CD14-positive monocyte (primary cell): Measurements from ENCODE around the gene TEX19. TPM values are rescaled to one million over a fixed set of nuclear protein-coding genes. Genes with fewer than 3 reads are reported as not detected.

Experiments
- DNase-seq, 3 donors: peaks; one replicate each; pipeline ENCODE4 v3.0.0-alpha.2; 2011 to 2022
- H2AFZ ChIP-seq: 2 replicates; pipeline ENCODE4 v1.6.0; 2012; ENCODE audit warnings: mild to moderate bottlenecking, low read depth, low read length, inconsistent platforms; ENCODE audit not compliant: insufficient read depth, poor library complexity, severe bottlenecking
- H3K27ac ChIP-seq, 2 donors: 1 replicate in 1 of 2; 2 replicates in 1 of 2; pipeline ENCODE4 v1.5.1; 2012 to 2013; ENCODE audit warnings: low read length in 2 of 2, control low read depth in 1 of 2, inconsistent platforms in 1 of 2, low read depth in 1 of 2, mild to moderate bottlenecking in 1 of 2
- H3K27me3 ChIP-seq, 2 donors: one replicate each; pipeline versions ENCODE4 v1.6.0 to v1.6.1; 2011 to 2013; ENCODE audit warnings: low read length in 2 of 2; ENCODE audit not compliant: control insufficient read depth in 2 of 2, insufficient read depth in 2 of 2
- H3K36me3 ChIP-seq, 2 donors: replicated peaks in 1 of 2; 1 replicate in 1 of 2; 2 replicates in 1 of 2; pipeline versions ENCODE4 v1.5.1 to v1.6.1; 2012 to 2013; ENCODE audit warnings: low read length in 2 of 2, control low read depth in 1 of 2, inconsistent platforms in 1 of 2, mild to moderate bottlenecking in 1 of 2; ENCODE audit not compliant: insufficient read depth in 2 of 2, control insufficient read depth in 1 of 2
- H3K4me1 ChIP-seq, 2 donors: 1 replicate in 1 of 2; 2 replicates in 1 of 2; pipeline versions ENCODE4 v1.5.1 to v1.6.1; 2012 to 2013; ENCODE audit warnings: low read length in 2 of 2, control low read depth in 1 of 2, inconsistent platforms in 1 of 2, mild to moderate bottlenecking in 1 of 2, moderate library complexity in 1 of 2; ENCODE audit not compliant: insufficient read depth in 2 of 2, control insufficient read depth in 1 of 2
- H3K4me2 ChIP-seq: replicated peaks from 2 replicates; pipeline ENCODE3; 2012; ENCODE audit warnings: low read length, moderate library complexity, mild to moderate bottlenecking; ENCODE audit not compliant: poor library complexity, severe bottlenecking; ENCODE audit errors: extremely low read depth
- H3K4me3 ChIP-seq, 3 experiments: fragments of 200-600 bp in 1 of 3; sonication (generic) in 1 of 3; replicated peaks in 1 of 3; 1 replicate in 2 of 3; 2 replicates in 1 of 3; pipeline ENCODE4 v1.5.1; 2011 to 2013; ENCODE audit warnings: low read length in 3 of 3, mild to moderate bottlenecking in 3 of 3, control low read depth in 2 of 3, low read depth in 2 of 3, inconsistent platforms in 1 of 3, moderate library complexity in 1 of 3
- H3K79me2 ChIP-seq: 2 replicates; pipeline ENCODE4 v1.6.0; 2012; ENCODE audit warnings: mild to moderate bottlenecking, control low read depth, inconsistent platforms, low read length, moderate library complexity; ENCODE audit not compliant: insufficient read depth
- H3K9ac ChIP-seq: 2 replicates; pipeline ENCODE4 v1.6.0; 2017; ENCODE audit warnings: low read length, mild to moderate bottlenecking; ENCODE audit not compliant: insufficient read depth, poor library complexity, severe bottlenecking
- H3K9me3 ChIP-seq, 2 donors: replicated peaks in 1 of 2; 1 replicate in 1 of 2; 2 replicates in 1 of 2; pipeline versions ENCODE4 v1.5.1 to v1.6.1; 2012 to 2013; ENCODE audit warnings: low read length in 2 of 2, control low read depth in 1 of 2; ENCODE audit not compliant: control insufficient read depth in 1 of 2, insufficient read depth in 1 of 2
- H4K20me1 ChIP-seq: 2 replicates; pipeline ENCODE4 v1.6.0; 2012; ENCODE audit warnings: mild to moderate bottlenecking, low read length, control low read depth, moderate library complexity; ENCODE audit not compliant: insufficient read depth
- H3K27ac Mint-ChIP-seq, 7 donors: one replicate each; pipeline ENCODE4 v1.8.0; 2020; ENCODE audit warnings: mild to moderate bottlenecking in 7 of 7, mixed read lengths in 7 of 7, moderate library complexity in 6 of 7, inconsistent platforms in 2 of 7
- H3K27me3 Mint-ChIP-seq, 3 donors: one replicate each; pipeline ENCODE4 v1.8.0; 2021 to 2022; ENCODE audit warnings: low read depth in 3 of 3, mild to moderate bottlenecking in 3 of 3, mixed read lengths in 3 of 3, moderate library complexity in 3 of 3, inconsistent platforms in 1 of 3
- H3K36me3 Mint-ChIP-seq, 2 donors: one replicate each; pipeline ENCODE4 v1.8.0; 2020; ENCODE audit warnings: mixed read lengths in 2 of 2, inconsistent platforms in 1 of 2, mild to moderate bottlenecking in 1 of 2
- H3K4me1 Mint-ChIP-seq: one replicate; pipeline ENCODE4 v1.8.0; 2020; ENCODE audit warnings: mild to moderate bottlenecking, mixed read lengths
- H3K4me3 Mint-ChIP-seq, 2 donors: one replicate each; pipeline ENCODE4 v1.8.0; 2020; ENCODE audit warnings: mild to moderate bottlenecking in 2 of 2, mixed read lengths in 2 of 2, moderate library complexity in 1 of 2
- H3K9me3 Mint-ChIP-seq, 7 donors: one replicate each; pipeline ENCODE4 v1.8.0; 2020 to 2022; ENCODE audit warnings: mixed read lengths in 7 of 7, mild to moderate bottlenecking in 6 of 7, moderate library complexity in 6 of 7, inconsistent platforms in 2 of 7
- WGBS: methylation state at CpG from one replicate; pipeline ENCODE4 v1.1.5; 2013; ENCODE audit warnings: missing lambda C conversion rate; ENCODE audit not compliant: insufficient coverage; 5-methylcytosine and 5-hydroxymethylcytosine counted together
- intact Hi-C, 2 donors: fragments of 100-400 bp; cut with micrococcal nuclease; formaldehyde crosslinking; loops; one replicate each; pipeline versions ENCODE4 v1.15.0 to v1.15.1; 2023
- polyA plus RNA-seq, 3 donors: library from polyadenylated mRNA; depleted of rRNA in 1 of 3; unstranded in 2 of 3; stranded (reverse) in 1 of 3; fragments of 300-500 nt in 2 of 3; fragments of >200 nt in 1 of 3; fragmentation: Illumina TruSeq in 2 of 3; gene quantifications; 1 replicate in 2 of 3; 2 replicates in 1 of 3; pipeline ENCODE4 v1.2.3, GENCODE V29; 2012 to 2021
- TF ChIP-seq, protein P1 (sequence below): fragments of 200-600 bp; IDR thresholded peaks from one replicate; pipeline ENCODE4 v1.8.0; 2022; ENCODE audit warnings: antibody characterized with exemption, mild to moderate bottlenecking

The TEX19 gene
- polyA plus RNA-seq, 3 donors = not detected

DNA sequence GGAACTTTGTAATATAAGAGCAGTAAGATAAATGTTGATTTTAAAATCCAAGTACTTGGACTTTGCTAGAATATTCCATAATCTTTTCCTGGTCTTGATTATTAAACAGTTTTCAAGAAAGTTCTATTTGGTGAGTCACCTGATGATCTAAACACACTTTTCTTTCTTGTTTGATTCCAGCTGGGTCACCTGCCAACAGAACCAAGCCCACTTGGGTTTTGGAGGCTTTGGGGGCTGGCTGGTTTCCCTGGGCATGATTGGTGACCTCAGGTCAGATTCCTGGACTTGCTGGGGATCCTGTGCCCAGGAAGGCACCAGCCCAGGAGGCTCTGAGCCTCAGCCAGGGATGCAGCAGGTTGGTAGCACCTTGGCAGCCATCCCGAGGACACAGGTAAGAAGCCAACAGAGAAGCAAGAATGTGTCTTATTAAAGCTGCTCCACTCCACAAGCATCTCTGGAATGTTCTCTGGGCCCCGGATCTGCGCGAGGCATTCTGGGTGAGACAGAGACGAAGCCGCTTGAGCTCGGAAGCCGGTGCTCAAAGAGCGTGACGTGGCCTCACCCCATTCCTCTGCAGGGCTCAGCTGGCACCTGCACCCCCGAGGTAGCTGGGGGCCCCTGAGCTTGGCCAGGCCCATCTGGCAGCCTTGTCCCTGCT is 3.1 kb upstream of the TEX19 start:
- H3K27ac Mint-ChIP-seq = no peak overlapping the region
- intact Hi-C loops = loop anchor here (5.0 to 10.0 kb wide), 2 partner anchors 206 to 419 kb away; no protein-coding TSS in a partner anchor

GRCh38 chr17:82356845-82357355 is 2.1 kb upstream of the TEX19 start:
- no peak for DNase-seq
- H2AFZ ChIP-seq = no peak overlapping the region
- H3K36me3 ChIP-seq = no peaks in the 10 kb centered on the region
- no peak overlapping the region for H3K4me2 ChIP-seq
- H4K20me1 ChIP-seq = no peaks in the 10 kb centered on the region
- no peak overlapping the region for H3K4me3 ChIP-seq
- H3K27ac ChIP-seq = no peak overlapping the region
- Mint-ChIP-seq H3K27ac (no peak overlapping the region), H3K4me3 (no peak overlapping the region), H3K27me3 (peaks cover 15% of the 10 kb centered on the region in 3 donors), H3K4me1 (peaks cover 8% of the 10 kb centered on the region), H3K9me3 (peaks cover 0 to 6% (median 0%) of the 10 kb centered on the region in 7 donors), H3K36me3 (no peaks in the 10 kb centered on the region)
- peaks cover 0 to 3% of the 10 kb centered on the region in 2 donors for H3K9me3 ChIP-seq
- no peaks in the 10 kb centered on the region for H3K27me3 ChIP-seq
- H3K4me1 ChIP-seq = peaks cover 4% of the 10 kb centered on the region in 2 donors
- no peaks in the 10 kb centered on the region for H3K79me2 ChIP-seq
- 82% methylated on average over 20 of the region's 20 CpGs for WGBS
- no peak overlapping the region for H3K9ac ChIP-seq
- TF ChIP-seq, protein P1, sequence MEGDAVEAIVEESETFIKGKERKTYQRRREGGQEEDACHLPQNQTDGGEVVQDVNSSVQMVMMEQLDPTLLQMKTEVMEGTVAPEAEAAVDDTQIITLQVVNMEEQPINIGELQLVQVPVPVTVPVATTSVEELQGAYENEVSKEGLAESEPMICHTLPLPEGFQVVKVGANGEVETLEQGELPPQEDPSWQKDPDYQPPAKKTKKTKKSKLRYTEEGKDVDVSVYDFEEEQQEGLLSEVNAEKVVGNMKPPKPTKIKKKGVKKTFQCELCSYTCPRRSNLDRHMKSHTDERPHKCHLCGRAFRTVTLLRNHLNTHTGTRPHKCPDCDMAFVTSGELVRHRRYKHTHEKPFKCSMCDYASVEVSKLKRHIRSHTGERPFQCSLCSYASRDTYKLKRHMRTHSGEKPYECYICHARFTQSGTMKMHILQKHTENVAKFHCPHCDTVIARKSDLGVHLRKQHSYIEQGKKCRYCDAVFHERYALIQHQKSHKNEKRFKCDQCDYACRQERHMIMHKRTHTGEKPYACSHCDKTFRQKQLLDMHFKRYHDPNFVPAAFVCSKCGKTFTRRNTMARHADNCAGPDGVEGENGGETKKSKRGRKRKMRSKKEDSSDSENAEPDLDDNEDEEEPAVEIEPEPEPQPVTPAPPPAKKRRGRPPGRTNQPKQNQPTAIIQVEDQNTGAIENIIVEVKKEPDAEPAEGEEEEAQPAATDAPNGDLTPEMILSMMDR = no peak
- intact Hi-C loops = loop anchor here (5.0 to 10.0 kb wide), 2 partner anchors 205 to 418 kb away; no protein-coding TSS in a partner anchor

More for the DNA sequence above, 3.1 kb upstream of the TEX19 start:
- Histone ChIP-seq H3K9ac (no peak overlapping the region), H3K27me3 (no peaks in the 10 kb centered on the region), H3K36me3 (no peaks in the 10 kb centered on the region), H3K79me2 (no peaks in the 10 kb centered on the region), H3K9me3 (peaks cover 0 to 3% of the 10 kb centered on the region in 2 donors), H2AFZ (no peak overlapping the region), H3K4me2 (no peak overlapping the region), H3K4me1 (peaks cover 4% of the 10 kb centered on the region in 2 donors), H3K27ac (no peak overlapping the region), H3K4me3 (no peak overlapping the region), H4K20me1 (no peaks in the 10 kb centered on the region)
- Mint-ChIP-seq H3K9me3 (peaks cover 0 to 6% (median 0%) of the 10 kb centered on the region in 7 donors), H3K4me3 (no peak overlapping the region), H3K36me3 (no peaks in the 10 kb centered on the region), H3K4me1 (peaks cover 9% of the 10 kb centered on the region), H3K27me3 (peaks cover 13 to 17% (median 15%) of the 10 kb centered on the region in 3 donors)
- DNase-seq = no peak
- TF ChIP-seq, protein P1 = no peak
- WGBS = 91% methylated on average over 11 of the region's 11 CpGs
